Thyroid gland (tissue), 4 donors: ENCODE data around the gene SUN3.

Experiments used
- CTCF ChIP-seq, 6 experiments: fragments of 200-600 bp in 3 of 6; fragments of 450-650 bp in 3 of 6; sonication (generic) in 3 of 6; IDR thresholded peaks; one replicate each; pipeline ENCODE4 v1.5.1; 2016 to 2019; ENCODE audit warnings: antibody characterized with exemption in 6 of 6, mild to moderate bottlenecking in 2 of 6, inconsistent platforms in 1 of 6, moderate library complexity in 1 of 6
- POLR2A ChIP-seq, 2 donors: fragments of 450-650 bp; IDR thresholded peaks; one replicate each; pipeline ENCODE4 v1.6.1; 2017; ENCODE audit warnings: antibody characterized with exemption in 2 of 2, mild to moderate bottlenecking in 2 of 2, moderate library complexity in 1 of 2

DNA sequence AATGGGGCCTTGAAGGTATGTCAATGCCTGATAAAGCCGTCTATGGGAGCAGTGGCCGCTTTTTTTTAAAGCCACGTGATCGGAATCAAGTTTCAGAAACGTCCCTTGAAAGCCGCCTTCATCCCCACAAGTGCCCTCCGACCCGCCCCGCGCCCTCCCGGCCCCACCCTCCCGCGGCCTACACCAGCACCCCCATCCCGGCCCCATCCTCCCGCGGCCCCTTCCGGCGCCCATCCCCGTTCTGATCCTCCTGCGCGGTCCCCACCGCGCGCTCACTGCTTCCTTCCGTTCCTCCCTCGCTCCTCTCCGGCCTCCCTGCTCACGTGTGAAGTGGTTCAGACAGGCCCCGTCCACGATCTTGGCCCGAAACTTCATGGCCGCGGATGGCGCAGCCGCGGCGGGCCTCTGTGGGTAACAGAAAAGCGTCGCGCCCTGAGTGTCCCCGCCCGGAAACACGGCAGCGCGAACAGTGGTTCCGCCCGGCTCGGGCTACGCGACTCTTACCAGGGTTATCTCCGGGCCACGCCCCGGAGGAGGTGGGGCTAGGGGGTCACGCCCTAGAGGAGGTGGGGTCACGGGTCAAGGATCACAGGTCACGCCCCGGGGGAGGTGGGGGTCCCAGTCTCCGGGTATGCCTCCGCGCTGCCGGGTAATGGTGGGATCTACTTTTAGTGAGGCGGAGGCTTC is 49.6 kb downstream of the SUN3 start, which contains the start of gene HUS1:
- TF ChIP-seq CTCF (IDR thresholded peaks at IDR 0.05) (no peak), POLR2A (IDR thresholded peaks at IDR 0.05) (peak in 1 of 2 donors; percentile 77)
